ENCODE data around the gene FAM124B.

FAM124B gene, protein sequence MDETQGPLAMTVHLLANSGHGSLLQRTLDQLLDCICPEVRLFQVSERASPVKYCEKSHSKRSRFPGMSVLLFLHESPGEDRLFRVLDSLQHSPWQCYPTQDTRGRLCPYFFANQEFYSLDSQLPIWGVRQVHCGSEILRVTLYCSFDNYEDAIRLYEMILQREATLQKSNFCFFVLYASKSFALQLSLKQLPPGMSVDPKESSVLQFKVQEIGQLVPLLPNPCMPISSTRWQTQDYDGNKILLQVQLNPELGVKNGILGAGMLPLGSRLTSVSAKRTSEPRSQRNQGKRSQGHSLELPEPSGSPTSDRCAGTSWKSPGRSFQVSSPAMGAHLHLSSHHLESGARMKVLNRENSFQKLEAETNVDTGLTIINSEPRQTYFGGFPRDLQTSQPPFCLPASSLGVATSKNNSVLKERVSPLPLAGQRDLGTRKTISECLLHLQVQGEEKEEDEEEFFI

DNA sequence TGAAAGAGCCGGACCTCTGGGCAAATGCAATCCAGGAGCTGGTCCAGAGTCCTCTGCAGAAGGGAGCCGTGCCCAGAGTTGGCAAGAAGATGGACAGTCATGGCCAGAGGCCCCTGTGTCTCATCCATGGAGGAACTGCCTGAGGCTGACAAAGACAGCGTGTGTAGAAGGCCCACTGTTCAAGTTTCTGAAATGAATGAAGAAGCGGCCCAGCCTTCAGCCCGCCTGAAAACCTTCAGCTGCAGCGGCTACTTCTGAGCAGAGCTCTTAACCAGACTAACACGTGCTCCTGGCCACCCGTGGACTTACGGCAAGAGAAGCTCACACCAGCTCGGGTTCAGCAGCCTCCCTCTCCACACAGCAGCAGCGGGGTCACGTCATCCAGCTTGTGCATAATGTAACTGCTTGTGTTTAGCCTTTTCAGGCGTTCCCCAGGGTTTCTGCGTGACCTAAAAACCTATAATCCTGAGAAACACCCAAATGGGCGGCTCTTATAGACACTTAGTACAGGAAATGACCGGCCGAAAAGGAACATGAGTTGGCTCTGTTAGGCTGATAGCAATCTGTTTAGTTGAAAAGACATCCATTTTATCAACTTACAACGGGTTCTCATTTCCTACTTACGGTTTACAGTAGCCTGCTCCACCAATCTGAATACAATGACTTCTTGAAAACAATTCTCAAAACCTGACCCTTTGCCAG lies at the start of gene FAM124B:
Gene FAM124B (minus strand): TSS at position 467 of the 702 bp plus-strand sequence. CDS start 339 bp downstream, at position 128.
- DNase-seq, result no peak

DNA sequence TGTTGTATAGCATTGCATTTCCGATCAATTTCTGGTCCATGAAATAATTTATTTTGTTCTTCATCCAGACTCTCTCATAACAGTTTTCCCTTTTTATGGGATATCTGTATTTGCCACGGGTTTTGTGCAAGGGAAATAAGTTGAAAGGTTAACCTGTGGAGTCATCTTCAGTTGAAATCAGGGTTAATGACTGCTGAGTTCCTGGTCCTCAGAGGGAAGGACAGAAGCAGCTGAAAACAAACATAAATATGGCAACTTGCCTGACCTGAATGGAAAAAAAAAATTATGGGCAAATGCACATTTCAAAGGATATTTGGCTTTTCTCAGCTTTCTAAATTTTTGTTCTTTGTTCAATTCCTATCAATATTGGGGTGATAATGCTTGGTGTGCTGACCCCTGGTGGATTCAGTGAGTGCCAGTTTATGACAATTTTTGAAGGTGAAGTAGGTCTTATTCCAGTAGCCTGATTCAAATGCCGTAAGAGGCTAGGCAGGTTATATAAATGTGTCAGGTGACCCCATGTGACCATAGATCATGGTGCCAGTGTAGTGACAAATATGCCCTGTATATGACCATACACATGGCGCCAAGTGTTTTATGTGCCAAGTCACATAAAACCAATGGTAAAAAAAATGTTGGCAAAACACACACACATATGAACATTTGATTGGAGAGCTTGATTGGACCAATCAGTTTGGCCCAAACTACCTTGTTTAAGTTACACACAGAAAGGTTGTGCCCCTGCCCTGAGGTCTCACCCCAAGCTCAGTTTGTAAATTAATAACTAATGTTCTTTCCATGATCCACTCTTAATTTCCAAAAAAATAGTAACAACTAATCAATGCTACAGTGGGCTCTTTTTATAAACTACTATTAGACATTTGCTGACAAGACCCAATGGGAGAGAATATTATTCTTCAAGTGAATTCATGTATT lies 47.6 kb upstream of the FAM124B start:
- DNase-seq, result no peak

DNA sequence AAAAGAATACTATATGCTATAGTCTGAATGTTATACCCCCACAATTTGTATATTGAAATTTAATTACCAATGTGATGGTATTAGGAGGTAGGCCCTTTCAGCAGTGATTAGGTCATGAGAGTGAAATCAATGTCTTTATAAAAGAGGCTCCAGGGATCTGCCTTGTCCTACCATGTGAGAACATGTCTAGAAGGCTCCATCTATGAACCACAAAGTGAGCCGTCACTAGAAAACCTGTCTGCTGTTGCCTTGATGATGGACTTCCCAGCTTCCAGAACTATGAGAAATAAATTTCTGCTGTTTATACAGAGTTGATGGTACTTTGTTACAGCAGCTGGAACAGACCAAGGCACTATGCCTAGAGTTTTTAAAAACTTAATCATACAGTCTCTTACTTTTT lies 46.3 kb upstream of the FAM124B start:
- DNase-seq, result no peak

DNA sequence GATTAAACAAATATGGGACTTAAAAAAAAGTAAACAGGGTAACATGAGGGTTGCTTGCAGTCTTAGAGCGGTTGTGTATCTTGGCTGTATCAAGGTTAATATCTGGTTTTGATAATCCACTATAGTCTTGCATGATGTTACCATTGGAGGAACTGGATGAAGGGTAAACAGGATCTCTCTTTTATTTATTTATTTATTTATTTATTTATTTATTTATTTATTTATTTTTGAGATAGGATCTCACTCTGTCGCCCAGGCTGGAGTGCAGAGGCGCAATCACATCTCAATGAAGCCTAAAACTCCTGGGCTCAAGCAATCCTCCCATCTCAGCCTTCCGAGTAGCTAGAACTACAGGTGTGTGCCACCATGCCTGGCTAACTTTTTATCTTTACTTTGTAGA lies 42.9 kb upstream of the FAM124B start:
- no peak for DNase-seq

DNA sequence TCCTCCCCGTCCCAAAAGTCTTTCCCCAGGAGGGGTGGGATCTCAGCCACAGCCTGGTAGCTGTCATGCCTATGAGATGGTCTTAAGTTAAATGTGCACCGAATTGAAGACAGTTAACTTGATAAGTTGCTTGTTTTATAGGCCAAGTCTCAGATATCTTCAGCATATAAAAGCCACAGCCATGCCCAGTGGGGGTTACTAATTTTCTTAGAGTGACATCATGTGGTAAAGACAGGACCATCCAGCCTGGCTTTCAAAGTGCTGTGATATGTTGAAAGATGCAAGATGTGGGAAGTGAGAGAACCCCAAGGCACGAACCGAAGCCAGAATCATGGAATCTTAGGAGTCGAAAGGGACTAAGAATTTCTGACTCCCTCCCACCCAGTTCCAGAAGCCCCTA lies 42.1 kb upstream of the FAM124B start:
- no peak for DNase-seq

DNA sequence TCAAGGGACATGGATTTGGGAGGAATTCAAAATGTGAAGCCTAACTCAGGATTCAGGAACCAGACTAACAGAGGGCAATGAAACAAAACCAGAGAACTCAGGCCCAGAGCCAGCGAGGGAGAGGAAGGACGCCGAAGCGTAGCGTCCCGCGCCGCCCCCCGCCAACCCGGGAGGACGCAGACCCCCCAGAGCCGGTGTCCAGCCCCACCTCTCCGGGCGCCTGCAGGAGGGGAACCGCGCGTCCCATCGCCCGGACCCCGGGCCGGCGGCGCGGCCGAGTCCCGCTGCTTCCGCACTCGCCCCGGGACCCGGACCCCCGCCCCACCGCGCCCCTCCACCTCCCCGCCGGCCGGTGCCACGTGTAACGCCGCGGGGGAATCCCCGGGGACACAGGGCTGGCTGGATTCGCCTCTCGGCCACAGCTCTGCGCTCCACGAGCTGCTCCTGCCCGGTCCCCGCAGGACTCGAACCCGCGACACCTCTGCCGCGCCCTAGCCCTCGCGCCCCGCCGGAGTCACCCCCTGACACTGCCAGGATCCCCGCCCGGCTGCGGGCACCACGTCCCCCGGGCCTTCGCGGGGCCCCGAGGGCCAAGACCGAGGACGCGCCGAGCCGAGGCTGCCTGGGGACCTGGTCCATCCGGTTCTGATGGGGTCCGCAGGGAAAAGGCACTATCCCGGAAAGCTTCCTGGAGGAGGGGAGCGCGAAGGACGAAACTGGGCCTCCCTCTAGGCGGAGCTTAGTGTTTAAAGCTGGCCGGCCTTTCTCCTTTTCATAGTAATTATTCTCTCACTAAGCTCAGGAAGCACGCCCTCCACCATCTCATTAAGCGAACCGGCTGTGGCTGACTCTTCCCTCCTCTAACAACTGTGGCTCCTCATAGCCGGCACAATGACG lies 40.4 kb upstream of the FAM124B start:
- DNase-seq, result no peak

DNA sequence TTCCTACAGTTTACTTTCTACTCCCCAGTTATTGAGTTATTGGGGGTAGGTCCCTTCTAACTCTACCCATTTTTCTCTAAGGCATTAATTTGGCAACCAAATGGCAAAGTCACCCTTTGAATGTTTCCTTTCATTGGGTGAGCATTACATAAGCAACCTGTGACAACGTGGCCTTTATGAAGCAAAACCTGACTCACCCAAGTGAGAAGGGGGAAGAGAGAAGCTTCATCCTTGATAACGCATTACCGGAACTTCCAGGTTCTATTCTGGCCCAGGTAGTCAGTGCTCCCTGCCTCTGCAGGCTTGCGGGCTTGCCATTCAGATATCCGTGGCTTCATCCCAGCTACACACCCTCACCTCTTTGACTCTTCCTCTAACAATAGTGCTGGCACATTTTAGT lies 39.1 kb upstream of the FAM124B start:
- no peak for DNase-seq

DNA sequence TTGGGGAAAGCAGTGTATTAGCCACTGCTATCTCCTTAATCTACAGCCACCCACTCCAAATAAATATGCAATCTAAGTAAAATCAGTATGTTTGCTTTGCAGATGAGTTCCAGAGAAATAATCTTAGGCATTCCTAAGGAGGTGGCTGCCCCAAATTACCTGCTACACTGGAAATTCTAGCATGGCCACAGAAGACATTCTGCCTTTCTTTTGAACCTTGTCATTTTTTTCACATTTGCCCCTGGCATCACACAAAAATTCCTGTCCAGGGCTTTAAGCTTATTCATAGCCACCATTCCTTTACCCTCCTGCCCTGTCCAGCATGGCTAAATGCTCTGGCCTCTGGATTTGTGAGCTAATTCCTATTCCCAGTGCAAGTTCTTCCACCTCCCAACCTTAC lies 36.8 kb upstream of the FAM124B start:
- DNase-seq, result no peak

DNA sequence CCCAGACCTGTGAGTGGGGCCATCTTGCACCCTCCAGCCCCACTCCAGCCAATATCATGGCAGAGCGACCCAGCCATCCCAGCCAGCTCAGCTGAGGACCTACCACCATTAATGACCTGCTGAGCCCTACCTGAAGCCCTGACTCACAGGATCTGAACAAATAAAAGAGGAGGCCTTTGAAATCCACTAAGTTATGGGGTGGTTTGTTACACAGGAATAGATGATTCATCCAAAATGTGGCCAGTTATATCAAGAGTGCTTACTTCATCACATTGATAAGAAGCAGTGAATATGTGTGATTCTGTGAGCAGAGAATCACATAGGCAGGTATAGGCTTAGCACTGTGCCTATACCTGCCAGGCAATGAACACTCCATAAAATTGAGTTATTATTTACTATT lies 34.7 kb upstream of the FAM124B start:
- no peak for DNase-seq

DNA sequence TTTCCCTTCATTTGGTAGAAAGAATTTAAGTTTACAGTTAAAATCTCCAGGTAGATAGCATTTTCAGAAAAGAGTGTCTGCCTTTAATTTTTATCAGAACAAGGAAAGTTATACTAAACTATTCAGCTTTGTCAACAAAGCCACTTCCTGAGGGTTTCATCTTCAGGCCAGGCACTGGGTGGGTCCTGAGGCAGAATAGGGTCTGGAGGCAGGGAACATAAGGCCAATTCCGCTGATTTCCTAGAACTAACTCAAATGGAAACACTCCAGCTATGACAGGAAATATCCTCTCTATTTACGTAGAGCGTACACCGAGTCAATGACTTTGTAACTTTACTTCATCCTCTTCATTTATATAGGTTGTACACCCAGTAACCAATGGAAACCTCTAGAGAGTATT lies 32.7 kb upstream of the FAM124B start:
- DNase-seq, result no peak

DNA sequence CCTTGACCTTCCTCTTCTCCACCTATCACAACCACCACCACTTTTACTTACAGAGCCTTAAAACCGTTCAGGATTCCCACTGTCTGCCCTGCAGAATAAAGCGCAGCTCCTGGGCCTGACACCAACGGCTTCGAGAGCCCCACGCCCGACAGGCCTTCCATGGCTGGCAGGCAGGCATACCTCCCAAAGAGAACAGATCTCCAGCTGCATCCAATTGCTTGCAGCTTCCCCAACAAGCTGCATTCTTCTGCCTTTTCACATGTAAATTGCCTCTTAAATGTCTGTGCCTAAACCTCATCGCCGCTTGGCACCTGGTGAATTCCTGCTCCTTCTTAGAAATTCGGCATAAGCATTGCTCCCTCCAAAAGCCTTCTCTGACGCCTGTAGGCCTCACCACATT lies 31.5 kb upstream of the FAM124B start:
- no peak for DNase-seq

DNA sequence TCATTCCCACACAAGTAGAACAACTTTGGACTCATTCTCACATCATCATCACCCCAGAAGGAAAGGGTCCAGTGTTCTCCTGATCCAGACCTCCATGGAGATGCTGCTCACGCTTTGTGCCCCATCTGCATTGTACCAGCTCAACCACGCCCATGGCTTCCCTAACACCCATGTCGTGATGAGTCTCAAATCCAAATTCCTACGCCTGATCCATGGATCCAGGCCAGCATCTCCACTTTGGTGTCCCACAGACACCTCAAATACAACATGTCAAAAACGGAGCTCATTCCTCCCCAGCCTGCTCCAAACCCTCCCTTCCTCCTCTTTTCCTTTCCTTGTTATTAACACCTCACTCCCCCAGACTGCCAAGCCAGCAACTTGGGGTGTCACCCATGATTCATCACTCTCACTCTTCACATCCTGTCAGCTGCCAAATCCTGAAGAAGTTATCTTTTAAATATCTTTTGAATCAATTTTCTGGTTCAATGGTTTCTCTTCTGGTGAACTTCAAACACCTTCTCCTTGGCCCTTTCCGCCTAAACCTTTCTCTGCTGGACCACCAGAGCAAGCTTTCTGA lies 30.2 kb upstream of the FAM124B start:
- no peak for DNase-seq

DNA sequence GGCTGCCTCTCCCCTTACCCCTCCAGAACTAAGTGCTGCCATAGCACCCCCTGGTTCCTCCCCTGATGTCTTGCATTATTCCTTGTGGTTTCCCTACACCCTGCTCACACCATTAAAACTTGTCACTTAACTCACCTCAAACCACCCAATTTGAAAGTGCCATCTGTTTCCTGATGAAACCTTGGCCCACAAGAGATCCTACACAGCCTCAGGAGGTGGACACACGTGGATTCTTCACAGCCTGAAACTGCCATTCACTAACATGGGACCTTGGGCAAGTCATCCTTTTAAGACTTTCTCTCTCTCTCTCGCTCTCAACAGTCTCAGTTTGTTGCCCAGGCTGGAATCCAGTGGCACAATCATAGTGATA lies 27.5 kb upstream of the FAM124B start:
- DNase-seq, result no peak

DNA sequence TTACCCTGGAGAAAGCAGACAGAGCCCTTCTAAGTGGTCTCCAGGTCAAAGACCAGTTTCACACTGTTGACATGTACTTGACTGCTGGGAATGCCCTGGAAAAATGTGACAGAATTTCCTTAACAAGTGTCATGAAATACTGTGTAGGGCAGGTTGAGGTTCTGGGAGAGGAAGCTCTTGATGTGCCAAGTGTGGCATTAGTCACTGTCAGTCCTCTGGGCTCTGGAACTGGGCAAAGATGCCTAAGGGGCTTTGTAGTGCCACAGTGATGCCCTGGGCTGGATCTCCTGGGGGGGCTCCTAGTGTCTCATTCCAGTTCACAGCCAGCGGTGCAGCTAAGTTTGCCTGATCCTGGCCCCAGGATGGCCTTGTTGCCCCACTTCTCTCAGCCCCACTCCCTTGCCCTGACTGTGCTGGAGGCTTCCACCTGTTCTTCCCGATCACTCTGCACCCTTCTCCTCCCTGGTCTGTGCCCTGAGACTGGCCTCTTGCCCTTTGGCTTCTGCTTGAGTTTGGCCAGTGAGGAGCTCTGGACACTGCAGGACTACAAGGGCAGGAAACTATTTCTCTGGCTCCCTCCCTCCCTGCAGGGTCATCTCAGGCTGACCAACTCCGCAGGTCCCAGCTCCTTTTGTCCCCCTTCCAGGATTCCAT lies 27.0 kb upstream of the FAM124B start:
- no peak for DNase-seq

DNA sequence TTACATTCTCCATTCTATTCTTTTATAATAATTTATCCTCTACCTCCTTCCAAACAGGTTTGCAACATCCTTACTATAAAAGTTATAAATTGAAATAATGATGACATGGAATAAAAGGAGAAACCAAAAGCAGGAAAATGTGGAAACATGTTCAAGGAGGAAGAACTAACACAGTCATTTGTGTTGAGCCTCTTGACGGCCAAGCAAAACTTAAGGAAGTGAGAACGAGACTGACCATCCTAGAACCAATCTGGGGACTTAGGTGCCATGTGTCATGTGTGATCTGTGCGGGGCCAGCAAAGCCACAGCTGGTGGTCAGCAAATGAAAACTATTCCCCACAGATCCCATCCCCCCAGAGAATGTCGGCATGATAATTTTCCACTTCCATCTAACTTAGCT lies 25.6 kb upstream of the FAM124B start:
- no peak for DNase-seq

DNA sequence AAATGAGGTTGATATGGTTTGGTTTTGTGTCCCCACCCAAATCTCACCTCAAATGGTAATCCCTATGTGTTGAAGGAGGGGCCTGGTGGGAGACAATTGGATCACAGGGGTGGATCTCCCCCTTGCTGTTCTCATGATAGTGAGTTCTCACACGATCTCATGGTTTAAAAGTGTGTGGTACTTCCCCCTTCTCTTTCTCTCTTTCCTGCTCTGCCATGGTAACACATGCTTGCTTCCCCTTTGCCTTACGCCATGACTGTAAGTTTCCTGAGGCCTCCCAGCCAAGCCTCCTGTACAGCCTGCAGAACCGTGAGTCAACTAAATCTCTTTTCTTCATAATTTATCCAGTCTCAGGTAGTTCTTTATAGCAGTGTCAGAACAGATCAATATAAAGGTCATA lies 24.7 kb upstream of the FAM124B start:
- DNase-seq, result no peak

DNA sequence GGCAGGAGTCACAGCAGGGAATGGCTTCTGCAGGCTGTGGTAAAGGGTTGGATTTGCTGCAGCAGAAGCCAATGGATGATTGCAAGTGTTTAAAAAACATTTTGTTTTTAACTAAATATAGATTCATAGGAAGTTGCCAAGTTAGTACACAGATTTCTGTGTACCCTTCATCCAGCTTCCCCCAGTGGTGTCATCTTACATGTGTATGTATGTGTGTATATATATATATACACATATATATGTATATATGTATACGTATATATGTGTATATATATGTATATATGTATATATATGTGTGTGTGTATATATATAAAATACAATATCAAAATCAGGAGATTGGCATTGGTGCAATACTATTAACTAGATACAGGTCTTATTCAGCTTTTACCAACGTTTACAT lies 19.2 kb upstream of the FAM124B start:
- DNase-seq, result no peak

DNA sequence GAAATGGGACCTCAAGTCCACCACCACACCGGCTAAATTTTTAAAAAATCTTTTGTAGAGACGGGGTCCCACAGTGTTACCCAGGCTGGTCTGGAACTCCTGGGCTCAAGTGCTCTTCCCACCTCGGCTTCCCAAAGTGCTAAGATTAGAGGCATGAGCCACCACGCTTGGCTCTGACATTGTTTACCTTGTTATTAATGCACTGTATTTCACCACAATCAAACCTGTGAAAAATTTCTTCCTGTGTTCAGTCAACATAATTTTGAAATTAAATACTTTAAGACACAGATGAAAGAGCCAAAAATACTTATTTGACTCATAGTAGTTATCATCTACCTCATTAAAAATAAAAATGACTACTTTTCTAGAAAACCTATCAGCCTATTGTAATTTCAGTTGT lies 16.0 kb upstream of the FAM124B start:
- DNase-seq, result no peak

DNA sequence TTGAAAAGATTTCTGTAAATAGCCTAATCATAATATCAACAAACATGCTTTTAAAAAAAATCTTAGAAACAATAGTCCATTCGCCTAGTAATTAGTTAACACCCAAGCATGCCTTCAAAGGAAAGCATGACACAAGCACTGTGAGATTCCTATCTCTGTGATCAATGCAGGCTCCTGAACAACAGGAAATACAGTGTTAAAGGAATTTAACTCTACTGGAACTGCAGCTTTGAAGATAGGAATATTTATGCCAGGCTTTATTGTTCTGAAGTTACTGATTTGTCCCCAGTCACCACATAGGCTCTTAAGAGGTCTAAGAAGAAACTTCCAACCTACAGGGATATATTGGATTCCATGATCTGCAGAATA lies 15.4 kb upstream of the FAM124B start:
- DNase-seq, result no peak

DNA sequence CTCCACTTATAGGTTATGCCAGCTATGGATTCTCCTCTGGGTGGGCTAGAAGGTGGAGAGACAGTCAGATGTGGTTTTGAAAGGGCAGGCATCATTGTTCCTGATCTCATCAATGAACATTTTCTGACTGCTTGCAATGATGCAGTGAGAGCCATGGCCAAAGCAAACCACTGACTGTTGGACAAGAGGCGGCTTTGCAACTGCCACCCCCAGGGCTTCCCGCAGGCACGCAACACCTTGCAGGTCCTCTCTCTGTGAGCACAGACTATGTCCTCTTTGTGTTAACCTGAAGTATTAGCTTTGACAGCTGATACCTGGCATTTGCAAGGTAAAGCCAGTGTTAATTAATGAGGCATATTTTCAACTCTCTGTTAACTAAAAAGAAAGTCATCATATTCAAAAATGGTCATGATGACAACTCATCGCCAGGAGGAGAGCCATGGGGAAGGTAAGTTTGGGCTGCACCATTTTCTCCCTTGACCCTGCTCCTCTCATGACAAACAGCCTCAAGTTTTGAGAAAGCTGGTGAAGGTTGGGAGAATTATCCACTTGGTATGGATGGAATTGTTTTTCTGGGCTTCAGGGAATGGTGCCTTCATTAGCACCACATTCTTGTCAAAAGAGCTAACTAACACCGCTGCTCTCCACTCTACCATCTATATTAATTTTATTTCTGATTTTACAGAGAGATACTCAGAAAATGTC lies 14.9 kb upstream of the FAM124B start:
- DNase-seq, result no peak

DNA sequence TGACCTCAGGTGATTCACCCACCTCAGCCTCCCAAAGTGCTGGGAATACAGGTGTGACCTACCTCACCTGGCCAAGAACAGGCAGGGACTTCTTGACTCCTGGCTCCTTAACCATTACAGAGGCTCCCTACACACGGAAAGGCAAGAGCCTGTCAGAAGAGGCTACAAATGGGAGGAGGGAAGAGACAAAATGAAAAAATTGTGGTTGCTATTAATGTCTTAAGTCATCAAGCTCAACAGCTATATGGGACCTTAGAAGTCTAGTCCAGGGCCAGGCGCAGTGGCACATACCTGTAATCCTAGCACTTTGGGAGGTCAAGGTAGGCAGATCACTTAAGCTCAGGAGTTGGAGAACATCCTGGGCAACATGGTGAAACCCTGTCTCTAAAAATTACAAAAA lies 11.5 kb upstream of the FAM124B start:
- DNase-seq, result no peak

Data from NCI-H1048 (cell line).